K562 (cell line): ENCODE measurements around the gene ARPC4. TPM values are rescaled to one million over a fixed set of nuclear protein-coding genes. Genes with fewer than 3 reads are reported as not detected.

Experiments
- DDX20 ChIP-seq: fragments of 450-650 bp; IDR thresholded peaks from 2 replicates; pipeline ENCODE4 v1.6.1; 2016; ENCODE audit warnings: missing genetic modification characterization, low read depth, mild to moderate bottlenecking, missing compliant biosample characterization, moderate library complexity
- GTF2F1 ChIP-seq: IDR thresholded peaks from 2 replicates; pipeline ENCODE4 v1.6.1; 2011; ENCODE audit warnings: low read depth, low read length, improper control_type of control experiment
- HNRNPLL ChIP-seq: fragments of 200-400 bp; formaldehyde crosslinking; IDR thresholded peaks from 2 replicates; pipeline ENCODE4 v1.6.1; 2017; ENCODE audit warnings: low read length, low read depth, mild to moderate bottlenecking; ENCODE audit not compliant: poor library complexity, severe bottlenecking
- ILK ChIP-seq: fragments of 450-650 bp; IDR thresholded peaks from 2 replicates; pipeline ENCODE4 v1.6.1; 2016; ENCODE audit warnings: missing genetic modification characterization, low read depth, mild to moderate bottlenecking, missing compliant biosample characterization, moderate library complexity, borderline replicate concordance
- LCOR ChIP-seq: sonication (generic); formaldehyde crosslinking; IDR thresholded peaks from 2 replicates; pipeline ENCODE4 v1.8.0; 2022; ENCODE audit warnings: mild to moderate bottlenecking, missing genetic modification reagents
- NCOA1 ChIP-seq: fragments of 450-650 bp; IDR thresholded peaks from 2 replicates; pipeline ENCODE4 v1.6.1; 2016; ENCODE audit warnings: low read depth
- NR4A1 ChIP-seq, 2 experiments: fragments of 250-450 bp in 1 of 2; fragments of 450-650 bp in 1 of 2; sonication (Bioruptor Pico) in 1 of 2; IDR thresholded peaks; 2 replicates each; pipeline versions ENCODE4 v1.4.0 to v1.6.1; 2016 to 2020; ENCODE audit warnings: mild to moderate bottlenecking in 2 of 2, missing compliant biosample characterization in 1 of 2, missing genetic modification characterization in 1 of 2, moderate library complexity in 1 of 2
- PHF8 ChIP-seq: fragments of 200-600 bp; sonication (generic); IDR thresholded peaks from 2 replicates; pipeline ENCODE4 v1.6.1; 2012; ENCODE audit warnings: mixed run types, mild to moderate bottlenecking, inconsistent platforms, low read length, moderate library complexity, borderline replicate concordance
- POLR2B ChIP-seq: fragments of 450-650 bp; IDR thresholded peaks from 2 replicates; pipeline ENCODE4 v1.6.1; 2018; ENCODE audit warnings: low read depth; ENCODE audit not compliant: partially characterized antibody
- RB1 ChIP-seq: fragments of 450-650 bp; IDR thresholded peaks from 2 replicates; pipeline ENCODE4 v1.6.1; 2017; ENCODE audit warnings: low read depth, mild to moderate bottlenecking
- TBP ChIP-seq: optimal IDR thresholded peaks from 2 replicates; pipeline ENCODE3; 2011; ENCODE audit warnings: low read depth, low read length, improper control_type of control experiment
- TEAD4 ChIP-seq, 2 experiments: sonication (generic) in 1 of 2; formaldehyde crosslinking in 1 of 2; IDR thresholded peaks; 2 replicates each; pipeline versions ENCODE4 v1.6.1 to v1.8.0; 2012 to 2022; ENCODE audit warnings: borderline replicate concordance in 1 of 2, inconsistent platforms in 1 of 2, low read length in 1 of 2, mild to moderate bottlenecking in 1 of 2, missing genetic modification reagents in 1 of 2
- ZEB2 ChIP-seq: fragments of 450-650 bp; IDR thresholded peaks from 2 replicates; pipeline ENCODE4 v1.6.1; 2016
- ZNF76 ChIP-seq: fragments of 250-450 bp; sonication (Bioruptor Pico); IDR thresholded peaks from 2 replicates; pipeline ENCODE4 v1.4.0; 2020; ENCODE audit warnings: mild to moderate bottlenecking, moderate library complexity, borderline replicate concordance
- polyA plus RNA-seq, 8 experiments: library from polyadenylated mRNA; depleted of rRNA in 4 of 8; stranded (reverse) in 5 of 8; unstranded in 3 of 8; fragments of >200 nt; fragmentation: Nextera tagmentation in 2 of 8; fragmentation: Illumina TruSeq in 1 of 8; extraction: Ambion mirVana in 2 of 8; extraction: Trizol in 1 of 8; gene quantifications; 2 replicates each; pipeline versions ENCODE4 v1.2.1 to v1.2.3, GENCODE V29; 2011 to 2014; ENCODE audit warnings: inconsistent platforms in 1 of 8, missing spikeins in 1 of 8
- total RNA-seq, 7 experiments: library from RNA; depleted of rRNA in 6 of 7; stranded (reverse); fragments of >200 nt in 6 of 7; fragmentation: Illumina TruSeq in 2 of 7; extraction: Trizol in 2 of 7; gene quantifications; 2 replicates each; pipeline versions ENCODE4 v1.2.1 to v1.2.3, GENCODE V29; 2011 to 2021; ENCODE audit warnings: low replicate concordance in 1 of 7
- TF ChIP-seq, protein P1 (sequence below), 2 experiments: fragments of 450-650 bp in 1 of 2; sonication (generic) in 1 of 2; formaldehyde crosslinking in 1 of 2; IDR thresholded peaks; 2 replicates each; pipeline versions ENCODE4 v1.7.1 to v1.9.0; 2016 to 2022; ENCODE audit warnings: inconsistent platforms in 1 of 2, mild to moderate bottlenecking in 1 of 2, missing genetic modification reagents in 1 of 2
- TF ChIP-seq, protein P2 (sequence below): fragments of 450-650 bp; IDR thresholded peaks from 2 replicates; pipeline ENCODE4 v1.6.1; 2016

ARPC4 gene
- total and polyA plus RNA-seq, 9 of the 15 experiments (the other 6 are each of a cell fraction or from before 2014, with no cell fraction given): 20.1 to 153 (median 119) TPM

DNA sequence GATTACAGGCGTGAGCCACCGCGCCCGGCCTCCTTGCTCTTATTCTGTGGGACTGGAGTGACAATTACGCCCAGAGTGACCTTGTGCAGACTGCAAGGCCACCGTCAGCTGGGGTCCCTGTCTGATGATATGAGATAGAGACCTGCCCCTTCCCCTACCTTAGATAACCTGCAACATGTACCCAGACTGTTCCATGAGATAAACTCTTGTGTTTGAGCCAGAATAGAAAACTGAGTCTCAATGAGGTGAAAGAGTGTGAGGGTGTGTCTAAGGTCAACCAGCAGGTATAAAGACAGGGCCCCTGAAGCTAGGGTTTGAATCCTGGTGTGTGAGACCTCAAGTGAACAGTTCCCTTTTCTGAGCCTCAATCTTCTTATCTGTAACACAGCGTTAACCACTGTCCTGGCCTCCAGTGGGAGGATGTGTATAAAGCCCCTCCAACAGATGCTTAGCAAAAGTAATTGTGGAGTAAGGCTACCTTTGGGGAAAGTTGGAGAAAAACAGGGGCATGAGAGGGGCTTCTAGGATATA, 6.6 kb upstream of the ARPC4 start (continued):
- TF ChIP-seq ZNF76: peak; percentile 9; the same call in 1 of the 2 replicates
- peak; percentile 87 for TF ChIP-seq ZEB2
- TF ChIP-seq RB1: 0 out of 2 replicates have a peak, but pooled peaks have one; percentile 44
- peak; percentile 67; the same call in 1 of the 2 replicates for TF ChIP-seq LCOR (CRISPR knock-in tag)
- TF ChIP-seq POLR2B: no peak
- no peak for TF ChIP-seq DDX20 (tag)
- TF ChIP-seq, protein P1, sequence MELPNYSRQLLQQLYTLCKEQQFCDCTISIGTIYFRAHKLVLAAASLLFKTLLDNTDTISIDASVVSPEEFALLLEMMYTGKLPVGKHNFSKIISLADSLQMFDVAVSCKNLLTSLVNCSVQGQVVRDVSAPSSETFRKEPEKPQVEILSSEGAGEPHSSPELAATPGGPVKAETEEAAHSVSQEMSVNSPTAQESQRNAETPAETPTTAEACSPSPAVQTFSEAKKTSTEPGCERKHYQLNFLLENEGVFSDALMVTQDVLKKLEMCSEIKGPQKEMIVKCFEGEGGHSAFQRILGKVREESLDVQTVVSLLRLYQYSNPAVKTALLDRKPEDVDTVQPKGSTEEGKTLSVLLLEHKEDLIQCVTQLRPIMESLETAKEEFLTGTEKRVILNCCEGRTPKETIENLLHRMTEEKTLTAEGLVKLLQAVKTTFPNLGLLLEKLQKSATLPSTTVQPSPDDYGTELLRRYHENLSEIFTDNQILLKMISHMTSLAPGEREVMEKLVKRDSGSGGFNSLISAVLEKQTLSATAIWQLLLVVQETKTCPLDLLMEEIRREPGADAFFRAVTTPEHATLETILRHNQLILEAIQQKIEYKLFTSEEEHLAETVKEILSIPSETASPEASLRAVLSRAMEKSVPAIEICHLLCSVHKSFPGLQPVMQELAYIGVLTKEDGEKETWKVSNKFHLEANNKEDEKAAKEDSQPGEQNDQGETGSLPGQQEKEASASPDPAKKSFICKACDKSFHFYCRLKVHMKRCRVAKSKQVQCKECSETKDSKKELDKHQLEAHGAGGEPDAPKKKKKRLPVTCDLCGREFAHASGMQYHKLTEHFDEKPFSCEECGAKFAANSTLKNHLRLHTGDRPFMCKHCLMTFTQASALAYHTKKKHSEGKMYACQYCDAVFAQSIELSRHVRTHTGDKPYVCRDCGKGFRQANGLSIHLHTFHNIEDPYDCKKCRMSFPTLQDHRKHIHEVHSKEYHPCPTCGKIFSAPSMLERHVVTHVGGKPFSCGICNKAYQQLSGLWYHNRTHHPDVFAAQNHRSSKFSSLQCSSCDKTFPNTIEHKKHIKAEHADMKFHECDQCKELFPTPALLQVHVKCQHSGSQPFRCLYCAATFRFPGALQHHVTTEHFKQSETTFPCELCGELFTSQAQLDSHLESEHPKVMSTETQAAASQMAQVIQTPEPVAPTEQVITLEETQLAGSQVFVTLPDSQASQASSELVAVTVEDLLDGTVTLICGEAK (IDR thresholded peaks at IDR 0.05): 0 out of 2 replicates have a peak, but pooled peaks have one; percentile 10
- TF ChIP-seq, protein P1 (CRISPR knock-in tag; IDR thresholded peaks at IDR 0.05): no peak
- peak; percentile 59; the same call in 1 of the 2 replicates for TF ChIP-seq NCOA1
- TF ChIP-seq TEAD4 (IDR thresholded peaks at IDR 0.05; ENCODE audit: low read length): peak; percentile 85
- no peak for TF ChIP-seq TEAD4 (CRISPR knock-in tag; IDR thresholded peaks at IDR 0.05; ENCODE audit: borderline replicate concordance)
- peak; percentile 90 for TF ChIP-seq TBP
- no peak for TF ChIP-seq PHF8
- TF ChIP-seq ILK (tag): no peak
- TF ChIP-seq, protein P2, sequence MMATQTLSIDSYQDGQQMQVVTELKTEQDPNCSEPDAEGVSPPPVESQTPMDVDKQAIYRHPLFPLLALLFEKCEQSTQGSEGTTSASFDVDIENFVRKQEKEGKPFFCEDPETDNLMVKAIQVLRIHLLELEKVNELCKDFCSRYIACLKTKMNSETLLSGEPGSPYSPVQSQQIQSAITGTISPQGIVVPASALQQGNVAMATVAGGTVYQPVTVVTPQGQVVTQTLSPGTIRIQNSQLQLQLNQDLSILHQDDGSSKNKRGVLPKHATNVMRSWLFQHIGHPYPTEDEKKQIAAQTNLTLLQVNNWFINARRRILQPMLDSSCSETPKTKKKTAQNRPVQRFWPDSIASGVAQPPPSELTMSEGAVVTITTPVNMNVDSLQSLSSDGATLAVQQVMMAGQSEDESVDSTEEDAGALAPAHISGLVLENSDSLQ: 0 out of 2 replicates have a peak, but pooled peaks have one; percentile 26
- TF ChIP-seq NR4A1 (CRISPR knock-in tag; IDR thresholded peaks at IDR 0.05): no peak
- TF ChIP-seq NR4A1 (tag; IDR thresholded peaks at IDR 0.05): no peak
- TF ChIP-seq GTF2F1: no peak
- TF ChIP-seq HNRNPLL: peak; percentile 30
